ENCODE data around the gene MYCN. TPM values are rescaled to one million over a fixed set of nuclear protein-coding genes. Genes with fewer than 3 reads are reported as not detected.
"Not testable (repeated sequence)": the region's sequence is repeated elsewhere in the genome, so short reads cannot be mapped to it uniquely, and the experiment has no call there.

MYCN gene
- total and polyA plus RNA-seq, 4 donors: 7.9 to 25.8 (median 16.2) TPM

DNA sequence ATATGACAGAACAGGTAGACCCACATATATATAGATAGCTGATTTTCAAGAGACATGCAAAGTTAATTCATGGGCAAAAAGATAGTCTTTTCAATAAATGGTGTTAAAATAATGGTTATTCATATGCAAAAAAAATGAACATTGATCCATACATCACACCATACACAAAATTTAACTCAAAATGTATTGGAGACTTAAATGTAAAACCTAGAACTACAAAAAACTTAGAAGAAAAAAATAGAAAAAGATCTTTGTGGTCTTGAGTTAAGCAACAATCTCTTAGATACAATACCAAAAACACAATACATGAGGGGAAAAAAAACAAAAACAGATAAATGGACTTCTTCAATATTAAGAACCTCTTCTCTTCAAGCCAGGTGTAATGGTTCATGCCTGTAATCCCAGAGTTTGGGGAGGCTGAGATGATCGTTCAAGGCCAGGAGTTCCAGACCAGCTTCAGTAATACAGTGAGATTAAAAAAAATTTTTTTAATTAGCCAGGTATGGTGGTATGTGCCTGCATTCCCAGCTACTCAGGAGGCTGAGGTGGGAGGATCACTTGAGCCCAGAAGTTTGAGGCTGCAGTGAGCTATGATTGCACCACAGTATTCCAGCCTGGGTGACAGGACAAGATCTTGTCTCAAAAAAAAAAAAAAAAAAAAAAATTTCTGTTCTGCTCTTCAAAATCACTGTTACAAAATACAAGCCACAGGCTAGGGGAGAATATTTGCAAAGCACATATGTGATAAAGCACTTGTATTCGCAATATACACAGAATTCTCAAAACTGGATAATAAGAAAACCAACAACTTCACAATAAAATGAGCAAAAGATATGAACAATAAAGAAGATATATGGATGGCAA is 32.7 kb upstream of the MYCN start:
- Histone ChIP-seq H3K4me3 (ENCODE audit: low read depth, low read length) (no peak overlapping the region), H3K27me3 (ENCODE audit: control insufficient read depth, insufficient read depth, low read length) (no peaks in the 10 kb centered on the region), H3K27ac (ENCODE audit: low read depth, low read length) (no peak overlapping the region), H3K36me3 (ENCODE audit: control insufficient read depth, insufficient read depth, low read length) (no peaks in the 10 kb centered on the region), H3K4me1 (ENCODE audit: control insufficient read depth, insufficient read depth, low read length) (no peaks in the 10 kb centered on the region), H3K9me3 (ENCODE audit: control insufficient read depth, insufficient read depth, low read length) (peaks cover 1% of the 10 kb centered on the region)
- no peak for DNase-seq (ENCODE audit: low read depth in 4 of 6, low spot score in 6 of 6)
- no CpG with 5 or more reads among the region's 2 CpGs for WGBS (ENCODE audit: insufficient coverage)

DNA sequence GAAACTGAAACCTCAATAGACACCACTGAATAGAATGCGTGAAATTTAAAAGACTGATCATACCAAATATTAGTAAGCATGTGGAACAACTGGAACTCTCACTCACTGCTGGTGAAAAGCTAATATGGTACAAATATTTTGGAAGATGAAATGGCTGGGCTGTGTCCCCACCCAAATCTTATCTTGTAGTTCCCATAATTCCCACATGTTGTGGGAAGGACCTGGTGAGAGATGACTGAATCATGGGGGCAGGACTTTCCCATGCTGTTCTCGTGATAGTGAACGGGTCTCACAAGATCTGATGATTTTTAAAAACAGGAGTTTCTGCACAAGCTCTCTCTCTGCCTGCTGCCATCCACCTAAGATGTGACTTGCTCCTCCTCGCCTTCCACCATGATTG is 32.0 kb upstream of the MYCN start:
- Histone ChIP-seq H3K4me1 (ENCODE audit: control insufficient read depth, insufficient read depth, low read length) (no peaks in the 10 kb centered on the region), H3K36me3 (ENCODE audit: control insufficient read depth, insufficient read depth, low read length) (no peaks in the 10 kb centered on the region), H3K27ac (ENCODE audit: low read depth, low read length) (no peak overlapping the region), H3K27me3 (ENCODE audit: control insufficient read depth, insufficient read depth, low read length) (no peaks in the 10 kb centered on the region), H3K4me3 (ENCODE audit: low read depth, low read length) (no peak overlapping the region), H3K9me3 (ENCODE audit: control insufficient read depth, insufficient read depth, low read length) (peaks cover 1% of the 10 kb centered on the region)
- WGBS (ENCODE audit: insufficient coverage): 90% methylated on average over 2 of the region's 4 CpGs
- no peak for DNase-seq (ENCODE audit: low read depth in 4 of 6, low spot score in 6 of 6)

DNA sequence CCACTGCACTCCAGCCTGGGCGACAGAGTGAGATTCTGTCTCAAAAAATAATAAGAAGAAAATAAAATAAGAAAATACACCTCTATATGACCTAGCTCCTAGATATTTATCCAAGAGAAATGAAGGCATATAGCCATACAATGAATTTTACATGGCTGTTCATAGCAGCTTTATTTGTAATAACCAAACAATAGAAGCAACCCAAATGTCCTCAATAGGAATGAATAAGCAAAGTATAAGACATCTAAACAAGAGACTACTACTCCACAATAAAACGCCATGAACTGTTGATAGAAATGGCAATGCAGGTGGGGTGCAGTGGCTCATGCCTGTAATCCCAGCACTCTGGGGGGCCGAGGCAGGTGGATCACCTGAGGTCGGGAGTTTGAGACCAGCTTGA is 31.2 kb upstream of the MYCN start:
- H3K27ac ChIP-seq (ENCODE audit: low read depth, low read length): no peak overlapping the region
- 100% methylated on average over 1 of the region's 4 CpGs for WGBS (ENCODE audit: insufficient coverage)
- H3K4me1 ChIP-seq (ENCODE audit: control insufficient read depth, insufficient read depth, low read length): peaks cover 2% of the 10 kb centered on the region
- no peaks in the 10 kb centered on the region for H3K27me3 ChIP-seq (ENCODE audit: control insufficient read depth, insufficient read depth, low read length)
- H3K36me3 ChIP-seq (ENCODE audit: control insufficient read depth, insufficient read depth, low read length): no peaks in the 10 kb centered on the region
- H3K4me3 ChIP-seq (ENCODE audit: low read depth, low read length): no peak overlapping the region
- DNase-seq (ENCODE audit: low read depth in 4 of 6, low spot score in 6 of 6): no peak
- peaks cover 1% of the 10 kb centered on the region for H3K9me3 ChIP-seq (ENCODE audit: control insufficient read depth, insufficient read depth, low read length)

DNA sequence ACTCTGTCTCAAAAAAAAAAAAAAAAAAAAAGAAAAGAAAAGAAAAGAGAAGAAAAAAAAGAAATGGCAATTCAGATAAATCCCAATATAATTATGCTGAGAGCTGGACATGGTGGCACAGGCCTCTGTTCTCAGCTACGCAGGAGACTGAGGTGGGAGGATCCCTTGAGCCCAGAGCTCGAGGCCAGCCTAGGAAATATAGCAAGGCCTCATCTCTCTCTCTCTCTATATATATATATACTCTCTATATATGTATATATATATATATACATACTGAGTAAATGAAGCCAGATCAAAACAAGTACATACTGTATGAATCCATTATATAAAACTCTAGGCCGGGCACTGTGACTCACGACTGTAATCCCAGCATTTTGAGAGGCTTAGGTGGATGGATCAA is 30.6 kb upstream of the MYCN start:
- DNase-seq (ENCODE audit: low read depth in 4 of 6, low spot score in 6 of 6): no peak
- Histone ChIP-seq H3K4me3 (ENCODE audit: low read depth, low read length) (no peak overlapping the region), H3K36me3 (ENCODE audit: control insufficient read depth, insufficient read depth, low read length) (no peaks in the 10 kb centered on the region), H3K27me3 (ENCODE audit: control insufficient read depth, insufficient read depth, low read length) (no peaks in the 10 kb centered on the region), H3K4me1 (ENCODE audit: control insufficient read depth, insufficient read depth, low read length) (peaks cover 8% of the 10 kb centered on the region), H3K27ac (ENCODE audit: low read depth, low read length) (no peak overlapping the region), H3K9me3 (ENCODE audit: control insufficient read depth, insufficient read depth, low read length) (peaks cover 1% of the 10 kb centered on the region)
- WGBS (ENCODE audit: insufficient coverage): no CpG with 5 or more reads among the region's 4 CpGs

DNA sequence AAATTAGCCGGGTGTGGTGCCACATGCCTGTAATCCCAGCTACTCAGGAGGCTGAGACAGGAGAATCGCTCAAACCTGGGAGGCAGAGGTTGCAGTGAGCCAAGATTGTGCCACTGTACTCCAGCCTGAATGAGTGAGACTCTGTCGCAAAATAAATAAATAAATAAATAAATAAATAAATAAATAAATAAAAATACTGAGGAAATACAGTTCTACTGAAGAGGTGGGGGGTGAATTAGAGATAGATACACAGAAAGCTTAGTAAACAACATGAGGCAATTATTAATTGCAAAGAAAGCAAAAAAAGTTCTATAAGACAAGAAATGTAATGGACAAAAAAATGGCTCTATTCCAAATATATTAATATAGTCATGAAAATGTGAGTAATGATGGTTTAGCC is 29.1 kb upstream of the MYCN start:
- 83% methylated on average over 2 of the region's 3 CpGs for WGBS (ENCODE audit: insufficient coverage)
- not testable (repeated sequence) for H3K4me3 ChIP-seq (ENCODE audit: low read depth, low read length)

DNA sequence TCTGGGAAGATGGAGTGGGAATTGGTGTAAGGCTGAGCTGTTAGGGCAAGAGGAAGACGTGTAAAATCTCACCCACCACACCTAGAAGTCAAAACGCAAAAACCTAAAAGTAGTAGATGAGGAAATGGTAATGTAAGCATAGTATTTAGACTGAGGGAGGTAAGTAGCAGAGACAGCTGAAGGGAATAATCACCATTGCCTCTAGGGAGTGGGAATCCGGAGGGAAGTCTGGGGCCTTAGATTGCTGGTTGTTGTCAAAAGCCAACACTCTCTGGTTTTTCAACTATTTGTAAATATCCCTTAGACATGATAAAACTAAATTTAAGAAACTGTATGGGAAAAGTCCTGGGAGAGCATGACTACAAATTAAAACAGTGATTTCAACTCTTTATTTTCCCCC is 28.7 kb upstream of the MYCN start:
- no peak overlapping the region for H3K4me3 ChIP-seq (ENCODE audit: low read depth, low read length)
- no peaks in the 10 kb centered on the region for H3K9me3 ChIP-seq (ENCODE audit: control insufficient read depth, insufficient read depth, low read length)
- no peak overlapping the region for H3K27ac ChIP-seq (ENCODE audit: low read depth, low read length)
- no peak for DNase-seq (ENCODE audit: low read depth in 4 of 6, low spot score in 6 of 6)
- no peaks in the 10 kb centered on the region for H3K27me3 ChIP-seq (ENCODE audit: control insufficient read depth, insufficient read depth, low read length)
- 80% methylated on average over 1 of the region's 3 CpGs for WGBS (ENCODE audit: insufficient coverage)
- H3K4me1 ChIP-seq (ENCODE audit: control insufficient read depth, insufficient read depth, low read length): peaks cover 8% of the 10 kb centered on the region
- no peaks in the 10 kb centered on the region for H3K36me3 ChIP-seq (ENCODE audit: control insufficient read depth, insufficient read depth, low read length)

More for the DNA sequence above, 29.1 kb upstream of the MYCN start:
- H3K36me3 ChIP-seq (ENCODE audit: control insufficient read depth, insufficient read depth, low read length); H3K9me3 ChIP-seq (ENCODE audit: control insufficient read depth, insufficient read depth, low read length); DNase-seq (ENCODE audit: low read depth in 4 of 6, low spot score in 6 of 6); H3K27me3 ChIP-seq (ENCODE audit: control insufficient read depth, insufficient read depth, low read length); H3K4me1 ChIP-seq (ENCODE audit: control insufficient read depth, insufficient read depth, low read length); H3K27ac ChIP-seq (ENCODE audit: low read depth, low read length): not testable (repeated sequence)

DNA sequence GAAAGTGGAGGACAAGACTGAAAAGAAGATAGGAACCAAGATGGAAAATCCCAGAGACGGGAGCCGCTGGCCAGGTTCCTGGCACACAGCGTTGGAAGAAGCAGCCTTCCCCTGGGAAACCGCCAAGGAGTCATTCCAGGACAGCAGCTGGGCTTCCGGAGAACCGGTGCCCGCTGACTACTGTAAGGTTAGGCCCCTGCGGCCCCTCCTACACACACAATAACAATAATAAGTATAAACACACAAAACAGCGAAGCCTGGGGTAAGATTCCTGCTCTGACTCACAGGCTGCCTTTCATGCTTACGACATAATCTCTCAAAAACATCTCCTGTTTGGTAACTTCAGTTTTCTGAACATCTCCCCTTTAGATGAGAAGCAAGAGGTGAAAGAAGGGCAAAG is 28.1 kb upstream of the MYCN start:
- no peak overlapping the region for H3K27ac ChIP-seq (ENCODE audit: low read depth, low read length)
- WGBS (ENCODE audit: insufficient coverage): 44% methylated on average over 4 of the region's 10 CpGs
- DNase-seq (ENCODE audit: low read depth in 4 of 6, low spot score in 6 of 6): peak in 1 of 6 donors; percentile 64

DNA sequence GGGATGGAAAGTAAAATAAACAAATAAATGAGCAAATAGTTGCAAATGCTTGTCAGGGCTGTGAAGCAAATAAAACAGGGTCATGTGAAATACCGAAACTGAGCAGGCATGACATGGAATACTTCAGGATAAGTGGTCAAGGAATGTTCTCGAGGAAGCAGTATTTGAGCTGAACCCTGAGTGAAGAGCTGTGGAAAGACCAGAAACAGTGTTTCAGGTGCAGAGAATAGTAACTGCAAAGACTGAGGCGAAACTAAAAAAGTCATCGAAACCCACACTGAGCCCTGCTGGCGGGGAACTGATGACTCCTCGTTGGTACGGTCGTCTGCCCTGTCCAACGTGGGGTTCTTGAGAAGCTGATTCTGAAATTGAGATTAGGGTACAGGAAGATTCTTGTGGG is 27.2 kb upstream of the MYCN start:
- 94% methylated on average over 9 of the region's 9 CpGs for WGBS (ENCODE audit: insufficient coverage)
- H3K4me3 ChIP-seq (ENCODE audit: low read depth, low read length): no peak overlapping the region
- no peaks in the 10 kb centered on the region for H3K36me3 ChIP-seq (ENCODE audit: control insufficient read depth, insufficient read depth, low read length)
- no peak for DNase-seq (ENCODE audit: low read depth in 4 of 6, low spot score in 6 of 6)
- H3K4me1 ChIP-seq (ENCODE audit: control insufficient read depth, insufficient read depth, low read length): peaks cover 8% of the 10 kb centered on the region
- H3K9me3 ChIP-seq (ENCODE audit: control insufficient read depth, insufficient read depth, low read length): no peaks in the 10 kb centered on the region
- H3K27me3 ChIP-seq (ENCODE audit: control insufficient read depth, insufficient read depth, low read length): no peaks in the 10 kb centered on the region
- no peak overlapping the region for H3K27ac ChIP-seq (ENCODE audit: low read depth, low read length)

More for the DNA sequence above, 28.1 kb upstream of the MYCN start:
- Histone ChIP-seq H3K9me3 (ENCODE audit: control insufficient read depth, insufficient read depth, low read length) (no peaks in the 10 kb centered on the region), H3K27me3 (ENCODE audit: control insufficient read depth, insufficient read depth, low read length) (no peaks in the 10 kb centered on the region), H3K4me3 (ENCODE audit: low read depth, low read length) (no peak overlapping the region), H3K4me1 (ENCODE audit: control insufficient read depth, insufficient read depth, low read length) (peaks cover 8% of the 10 kb centered on the region), H3K36me3 (ENCODE audit: control insufficient read depth, insufficient read depth, low read length) (no peaks in the 10 kb centered on the region)

DNA sequence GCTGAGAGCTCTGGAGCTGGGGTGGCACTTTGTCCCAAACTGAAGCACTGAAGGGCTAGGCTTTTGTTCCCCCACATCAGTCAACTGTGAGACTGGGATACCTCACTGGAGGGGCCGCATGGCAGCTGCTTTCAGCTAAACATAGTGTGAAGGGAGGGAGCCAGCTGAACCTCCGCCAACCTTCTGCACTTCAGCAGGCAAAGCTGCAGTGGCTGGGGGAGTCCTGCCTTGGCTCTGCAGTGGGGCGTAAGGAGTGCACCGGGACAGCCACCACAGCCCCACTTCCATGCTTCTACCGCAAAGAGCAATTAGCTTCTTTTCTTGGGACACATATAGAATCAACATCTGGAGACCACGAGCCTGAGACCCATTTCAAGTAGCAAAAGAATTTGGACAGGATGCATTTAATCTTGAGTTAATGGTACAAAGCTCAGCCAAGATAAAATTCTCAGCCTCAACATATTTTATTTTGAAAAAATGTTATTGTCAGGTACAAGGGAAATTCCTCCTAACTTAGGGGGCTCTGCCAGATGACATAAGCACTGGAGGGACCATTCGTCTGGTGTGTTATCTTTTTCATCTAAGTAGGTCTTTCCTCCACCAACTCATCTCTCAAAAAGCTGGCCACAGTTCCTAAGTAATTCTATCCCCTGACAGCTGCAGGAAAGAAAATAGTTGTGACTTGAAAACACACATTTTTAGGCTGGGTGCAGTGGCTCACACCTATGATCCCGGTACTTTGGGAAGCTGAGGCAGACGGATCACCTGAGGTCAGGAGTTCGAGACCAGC is 25.6 kb upstream of the MYCN start:
- Histone ChIP-seq H3K27me3 (ENCODE audit: control insufficient read depth, insufficient read depth, low read length) (no peaks in the 10 kb centered on the region), H3K27ac (ENCODE audit: low read depth, low read length) (no peak overlapping the region), H3K4me3 (ENCODE audit: low read depth, low read length) (no peak overlapping the region), H3K36me3 (ENCODE audit: control insufficient read depth, insufficient read depth, low read length) (no peaks in the 10 kb centered on the region), H3K9me3 (ENCODE audit: control insufficient read depth, insufficient read depth, low read length) (no peaks in the 10 kb centered on the region), H3K4me1 (ENCODE audit: control insufficient read depth, insufficient read depth, low read length) (peaks cover 8% of the 10 kb centered on the region)
- DNase-seq (ENCODE audit: low read depth in 4 of 6, low spot score in 6 of 6): peak in 2 of 6 donors; percentile 78 to 93
- 13% methylated on average over 2 of the region's 10 CpGs for WGBS (ENCODE audit: insufficient coverage)

Measured in spinal cord (tissue), 10 donors.